ENCODE results near the gene WAPL. TPM values are rescaled to one million over a fixed set of nuclear protein-coding genes. Genes with fewer than 3 reads are reported as not detected.

The WAPL gene
- total and polyA plus RNA-seq, 2 of the 13 experiments (the other 11 are each of a cell fraction or from before 2014, with no cell fraction given) = 13.2 to 43.5 TPM

DNA sequence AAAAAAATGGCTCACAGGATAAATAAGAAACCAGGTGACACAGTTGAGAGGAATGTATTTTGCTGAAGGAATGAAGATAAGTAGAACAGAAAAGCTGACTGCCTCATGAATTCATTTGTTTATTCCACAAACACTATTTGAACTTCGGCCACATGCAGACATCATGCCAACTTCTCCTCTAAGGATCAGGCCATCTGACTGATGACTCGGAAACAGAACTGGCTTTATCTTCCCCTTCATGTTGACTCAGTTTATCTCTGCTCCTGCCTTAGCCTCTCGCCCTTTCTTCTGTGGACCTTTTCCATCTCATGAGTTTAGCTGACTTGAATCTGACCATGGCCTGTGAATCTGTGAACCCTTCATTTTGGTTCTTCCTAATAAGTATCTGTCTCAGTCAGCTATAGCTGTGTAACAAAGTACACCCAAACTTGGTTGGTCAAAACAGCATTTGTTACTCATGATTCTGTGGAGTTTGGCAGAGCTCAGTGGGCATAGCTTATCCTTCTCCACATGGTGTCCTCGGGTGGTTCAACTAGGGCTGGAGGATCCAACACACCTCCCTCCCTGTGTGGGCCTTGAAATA is 111.0 kb downstream of the WAPL start (continued):
- peak; percentile 44; the same call in 1 of the 2 replicates for TF ChIP-seq HNF4A (CRISPR knock-in tag; IDR thresholded peaks at IDR 0.05)
- TF ChIP-seq BCL3 (CRISPR knock-in tag; IDR thresholded peaks at IDR 0.05) = peak; percentile 52; the same call in 1 of the 2 replicates
- TF ChIP-seq TFAP4 (IDR thresholded peaks at IDR 0.05; ENCODE audit: borderline replicate concordance, low read depth) = peak; percentile 41; the same call in 1 of the 2 replicates
- no peak for TF ChIP-seq LCORL (IDR thresholded peaks at IDR 0.05)
- peak; percentile 41; the same call in 1 of the 2 replicates for TF ChIP-seq LCORL (CRISPR knock-in tag; IDR thresholded peaks at IDR 0.05)
- TF ChIP-seq FOXP1 (IDR thresholded peaks at IDR 0.05) = peak; percentile 77; the same call in 1 of the 2 replicates
- peak; percentile 84 for TF ChIP-seq FOXP1 (CRISPR knock-in tag; IDR thresholded peaks at IDR 0.05)
- TF ChIP-seq RCOR2 (CRISPR knock-in tag; IDR thresholded peaks at IDR 0.05) = peak; percentile 88
- TF ChIP-seq, protein P1, sequence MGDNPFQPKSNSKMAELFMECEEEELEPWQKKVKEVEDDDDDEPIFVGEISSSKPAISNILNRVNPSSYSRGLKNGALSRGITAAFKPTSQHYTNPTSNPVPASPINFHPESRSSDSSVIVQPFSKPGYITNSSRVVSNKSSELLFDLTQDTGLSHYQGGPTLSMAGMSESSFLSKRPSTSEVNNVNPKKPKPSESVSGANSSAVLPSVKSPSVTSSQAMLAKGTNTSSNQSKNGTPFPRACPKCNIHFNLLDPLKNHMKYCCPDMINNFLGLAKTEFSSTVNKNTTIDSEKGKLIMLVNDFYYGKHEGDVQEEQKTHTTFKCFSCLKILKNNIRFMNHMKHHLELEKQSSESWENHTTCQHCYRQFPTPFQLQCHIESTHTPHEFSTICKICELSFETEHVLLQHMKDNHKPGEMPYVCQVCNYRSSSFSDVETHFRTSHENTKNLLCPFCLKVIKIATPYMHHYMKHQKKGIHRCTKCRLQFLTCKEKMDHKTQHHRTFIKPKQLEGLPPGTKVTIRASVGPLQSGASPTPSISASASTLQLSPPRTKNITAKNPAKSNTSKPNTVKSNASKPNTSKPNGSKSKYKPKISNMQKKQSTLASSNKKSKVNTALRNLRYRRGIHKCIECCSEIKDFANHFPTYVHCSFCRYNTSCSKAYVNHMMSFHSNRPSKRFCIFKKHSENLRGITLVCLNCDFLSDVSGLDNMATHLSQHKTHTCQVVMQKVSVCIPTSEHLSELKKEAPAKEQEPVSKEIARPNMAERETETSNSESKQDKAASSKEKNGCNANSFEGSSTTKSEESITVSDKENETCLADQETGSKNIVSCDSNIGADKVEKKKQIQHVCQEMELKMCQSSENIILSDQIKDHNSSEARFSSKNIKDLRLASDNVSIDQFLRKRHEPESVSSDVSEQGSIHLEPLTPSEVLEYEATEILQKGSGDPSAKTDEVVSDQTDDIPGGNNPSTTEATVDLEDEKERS (CRISPR knock-in tag; IDR thresholded peaks at IDR 0.05) = peak; percentile 99
- TF ChIP-seq NR2F1 (CRISPR knock-in tag; IDR thresholded peaks at IDR 0.05) = 0 out of 4 replicates have a peak, but pooled peaks of 1 of the 2 experiments have one; percentile 9
- peak; percentile 64; the same call in 1 of the 2 replicates for TF ChIP-seq ZNF878 (CRISPR knock-in tag; IDR thresholded peaks at IDR 0.05)
- peak; percentile 43 for TF ChIP-seq ASH2L (IDR thresholded peaks at IDR 0.05; ENCODE audit: insufficient read length, low read depth, low read length)
- peak; percentile 36; the same call in 1 of the 2 replicates for TF ChIP-seq MIER3 (CRISPR knock-in tag; IDR thresholded peaks at IDR 0.05; ENCODE audit: borderline replicate concordance)
- TF ChIP-seq MBD4 (IDR thresholded peaks at IDR 0.05; ENCODE audit: borderline replicate concordance, low read length) = no peak
- TF ChIP-seq ZNF12 (CRISPR knock-in tag; IDR thresholded peaks at IDR 0.05) = no peak
- 0 out of 2 replicates have a peak, but pooled peaks have one; percentile 37 for TF ChIP-seq POGK (CRISPR knock-in tag; conservative IDR thresholded peaks at IDR 0.05)
- TF ChIP-seq POGZ (CRISPR knock-in tag; IDR thresholded peaks at IDR 0.05) = peak; percentile 49; the same call in 1 of the 2 replicates
- peak; percentile 43; the same call in 1 of the 2 replicates for TF ChIP-seq SAP130 (CRISPR knock-in tag; IDR thresholded peaks at IDR 0.05; ENCODE audit: low read depth)
- TF ChIP-seq ZBTB7A (CRISPR knock-in tag; IDR thresholded peaks at IDR 0.05) = 0 out of 2 replicates have a peak, but pooled peaks have one; percentile 46
- TF ChIP-seq GABPA (IDR thresholded peaks at IDR 0.05; ENCODE audit: low read depth, low read length) = no peak
- TF ChIP-seq GABPA (CRISPR knock-in tag; IDR thresholded peaks at IDR 0.05; ENCODE audit: low read depth) = peak; percentile 50; the same call in 1 of the 2 replicates
